CD4-positive, alpha-beta memory T cell (primary cell): ENCODE measurements around the gene CEACAM5. TPM values are rescaled to one million over a fixed set of nuclear protein-coding genes. Genes with fewer than 3 reads are reported as not detected.
"Not testable (repeated sequence)": the region's sequence is repeated elsewhere in the genome, so short reads cannot be mapped to it uniquely, and the experiment has no call there.

Experiments
- CTCF ChIA-PET: fragments of 350-600 bp; sonication (Branson Sonifier 250); formaldehyde crosslinking; loops from one replicate; lab custom pipeline; 2021; ENCODE audit warnings: inconsistent platforms; ENCODE audit not compliant: partially characterized antibody; lab: Charles Lee
- POLR2A ChIA-PET: fragments of 350-600 bp; sonication (Branson Sonifier 250); formaldehyde crosslinking; loops from one replicate; lab custom pipeline; 2021; ENCODE audit not compliant: partially characterized antibody; lab: Charles Lee
- DNase-seq, 5 donors: peaks; one replicate each; pipeline versions ENCODE4 v3.0.0 to v3.0.0-alpha.2; 2020 to 2022; ENCODE audit warnings: mixed read lengths in 1 of 5
- H3K27ac ChIP-seq: one replicate; pipeline ENCODE4 v1.7.0; 2013; ENCODE audit warnings: low read depth, low read length
- H3K27me3 ChIP-seq: 2 replicates; pipeline ENCODE4 v1.7.0; 2013; ENCODE audit warnings: mild to moderate bottlenecking, low read length, moderate library complexity; ENCODE audit not compliant: insufficient read depth
- H3K36me3 ChIP-seq: 2 replicates; pipeline ENCODE4 v1.7.0; 2013; ENCODE audit warnings: mild to moderate bottlenecking, low read length, moderate library complexity; ENCODE audit not compliant: insufficient read depth
- H3K4me1 ChIP-seq: 2 replicates; pipeline ENCODE4 v1.7.0; 2013; ENCODE audit warnings: mild to moderate bottlenecking, low read length, moderate library complexity; ENCODE audit not compliant: insufficient read depth
- H3K4me3 ChIP-seq, 2 donors: one replicate each; pipeline ENCODE4 v1.7.0; 2013; ENCODE audit warnings: low read length in 2 of 2, mild to moderate bottlenecking in 1 of 2
- H3K9me3 ChIP-seq, 2 donors: one replicate each; pipeline ENCODE4 v1.7.0; 2013; ENCODE audit warnings: low read length in 2 of 2, control low read depth in 1 of 2; ENCODE audit not compliant: control insufficient read depth in 1 of 2
- H3K27ac Mint-ChIP-seq, 7 donors: one replicate each; pipeline ENCODE4 v1.8.0; 2020 to 2021; ENCODE audit warnings: mixed read lengths in 7 of 7, mild to moderate bottlenecking in 6 of 7, inconsistent platforms in 3 of 7, moderate library complexity in 3 of 7
- H3K27me3 Mint-ChIP-seq, 2 donors: one replicate each; pipeline ENCODE4 v1.8.0; 2020 to 2021; ENCODE audit warnings: mixed read lengths in 2 of 2
- H3K36me3 Mint-ChIP-seq, 2 donors: one replicate each; pipeline ENCODE4 v1.8.0; 2020 to 2021; ENCODE audit warnings: mixed read lengths in 2 of 2, inconsistent platforms in 1 of 2, mild to moderate bottlenecking in 1 of 2
- H3K4me1 Mint-ChIP-seq, 4 donors: one replicate each; pipeline ENCODE4 v1.8.0; 2020 to 2021; ENCODE audit warnings: mixed read lengths in 4 of 4, mild to moderate bottlenecking in 1 of 4
- H3K4me3 Mint-ChIP-seq, 8 donors: one replicate each; pipeline ENCODE4 v1.8.0; 2020 to 2021; ENCODE audit warnings: mixed read lengths in 8 of 8, mild to moderate bottlenecking in 7 of 8, moderate library complexity in 6 of 8, inconsistent platforms in 3 of 8
- H3K9me3 Mint-ChIP-seq, 8 donors: one replicate each; pipeline ENCODE4 v1.8.0; 2020 to 2021; ENCODE audit warnings: mixed read lengths in 8 of 8, mild to moderate bottlenecking in 5 of 8, inconsistent platforms in 3 of 8, moderate library complexity in 1 of 8
- intact Hi-C: fragments of 100-400 bp; cut with micrococcal nuclease; formaldehyde crosslinking; loops from one replicate; pipeline ENCODE4 v1.15.1; 2023
- polyA plus RNA-seq, 2 donors: library from polyadenylated mRNA; unstranded; fragments of 300-500 nt; fragmentation: Illumina TruSeq; gene quantifications; one replicate each; pipeline ENCODE4 v1.2.3, GENCODE V29; 2021
- total RNA-seq, 2 experiments: library from RNA; stranded (reverse); gene quantifications; one replicate each; pipeline ENCODE4 v1.2.3, GENCODE V29; 2021

The CEACAM5 gene
- total and polyA plus RNA-seq, 4 experiments from 2014 or later: not detected

- H3K27ac Mint-ChIP-seq, H3K36me3 Mint-ChIP-seq, intact Hi-C loops, H3K4me3 ChIP-seq, H3K9me3 ChIP-seq, H3K4me3 Mint-ChIP-seq, POLR2A ChIA-PET, DNase-seq, H3K4me1 Mint-ChIP-seq, H3K4me1 ChIP-seq, H3K27ac ChIP-seq, H3K27me3 ChIP-seq, H3K36me3 ChIP-seq, H3K9me3 Mint-ChIP-seq: not testable (repeated sequence)
- CTCF ChIA-PET: interaction anchor here (1.1 to 5.8 kb wide), 4 partner anchors 34 to 109 kb away, joined by 3 to 167 read pairs (median 22); no protein-coding TSS in a partner anchor
- peaks cover 34 to 44% of the 10 kb centered on the region in 2 donors for H3K27me3 Mint-ChIP-seq
Observed at GRCh38 chr19:41750248-41751134, 42.1 kb downstream of the CEACAM5 start.

- H3K27ac Mint-ChIP-seq: no peak overlapping the region
- H3K27me3 ChIP-seq: no peaks in the 10 kb centered on the region
- H3K9me3 ChIP-seq: no peaks in the 10 kb centered on the region
- intact Hi-C loops: loop anchor here (1.0 kb wide), 1 partner anchor 32 kb away; no protein-coding TSS in a partner anchor
- H3K27me3 Mint-ChIP-seq: peaks cover 27 to 30% of the 10 kb centered on the region in 2 donors
- no peak overlapping the region for H3K27ac ChIP-seq
- H3K4me3 ChIP-seq: no peak overlapping the region
- H3K36me3 ChIP-seq: no peaks in the 10 kb centered on the region
- no peaks in the 10 kb centered on the region for H3K9me3 Mint-ChIP-seq
- CTCF ChIA-PET: interaction anchor here (0.6 to 6.7 kb wide), 34 partner anchors 8 to 748 kb away, joined by 3 to 167 read pairs (median 5); partner anchors contain the start of gene CEACAM3
- H3K4me1 Mint-ChIP-seq: peaks cover 3 to 5% (median 4%) of the 10 kb centered on the region in 4 donors
- POLR2A ChIA-PET: interaction anchor here (0.6 to 1.0 kb wide), 3 partner anchors 22 to 352 kb away, joined by 3 to 4 read pairs (median 3); no protein-coding TSS in a partner anchor
- H3K4me3 Mint-ChIP-seq: no peak overlapping the region
- H3K36me3 Mint-ChIP-seq: no peaks in the 10 kb centered on the region
- H3K4me1 ChIP-seq: peaks cover 3% of the 10 kb centered on the region
- DNase-seq: peak; percentile 62 to 72 (median 69)
Observed at GRCh38 chr19:41753159-41753558, 44.7 kb downstream of the CEACAM5 start.

GRCh38 chr19:41753936-41754529 is 45.6 kb downstream of the CEACAM5 start:
- POLR2A ChIA-PET: no interaction called here
- Mint-ChIP-seq H3K27me3 (peaks cover 23 to 28% of the 10 kb centered on the region in 2 donors), H3K4me1 (peaks cover 3 to 5% (median 4%) of the 10 kb centered on the region in 4 donors), H3K36me3 (no peaks in the 10 kb centered on the region), H3K27ac (peak overlapping the region in 2 of 7 donors; percentile 3 to 24), H3K9me3 (no peaks in the 10 kb centered on the region), H3K4me3 (no peak overlapping the region)
- no peaks in the 10 kb centered on the region for H3K27me3 ChIP-seq
- no peak overlapping the region for H3K27ac ChIP-seq
- CTCF ChIA-PET: interaction anchor here (0.6 to 6.7 kb wide), 27 partner anchors 8 to 619 kb away, joined by 3 to 167 read pairs (median 7); partner anchors contain the start of gene CEACAM3
- H3K9me3 ChIP-seq: no peaks in the 10 kb centered on the region
- peaks cover 3% of the 10 kb centered on the region for H3K4me1 ChIP-seq
- peak; percentile 61 to 68 (median 64) for DNase-seq
- no peak overlapping the region for H3K4me3 ChIP-seq
- no peaks in the 10 kb centered on the region for H3K36me3 ChIP-seq
- intact Hi-C loops: loop anchor here (1.0 kb wide), 1 partner anchor 31 kb away; no protein-coding TSS in a partner anchor

- Histone ChIP-seq H3K36me3 (no peaks in the 10 kb centered on the region), H3K27me3 (peaks cover 7% of the 10 kb centered on the region), H3K27ac (no peak within 1 kb of the TSS), H3K4me1 (peaks cover 3% of the 10 kb centered on the region), H3K9me3 (no peaks in the 10 kb centered on the region), H3K4me3 (no peak within 1 kb of the TSS)
- no peaks in the 10 kb centered on the region for H3K9me3 Mint-ChIP-seq
- ChIA-PET CTCF (interaction anchor here (2.4 to 6.7 kb wide), 5 partner anchors 10 to 29 kb away, joined by 16 to 167 read pairs (median 39); no protein-coding TSS in a partner anchor), POLR2A (no interaction called here)
- no peak for DNase-seq
- H3K27me3 Mint-ChIP-seq: peaks cover 29 to 35% of the 10 kb centered on the region in 2 donors
- intact Hi-C loops: no loop called here
- no peak within 1 kb of the TSS for H3K4me3 Mint-ChIP-seq
- H3K36me3 Mint-ChIP-seq: no peaks in the 10 kb centered on the region
- peak within 1 kb of the TSS in 2 of 7 donors; percentile 25 to 70 for H3K27ac Mint-ChIP-seq
- peaks cover 3 to 5% (median 4%) of the 10 kb centered on the region in 4 donors for H3K4me1 Mint-ChIP-seq
Observed at GRCh38 chr19:41755328-41755913, 47.0 kb downstream of the CEACAM5 start, which contains the start of gene CEACAM6. Gene CEACAM6 (plus strand): TSS chr19:41755530. CDS start chr19:41755639, 109 bp downstream.

GRCh38 chr19:41758846-41759245 is 50.4 kb downstream of the CEACAM5 start:
- intact Hi-C loops: no loop called here
- Mint-ChIP-seq H3K9me3 (no peaks in the 10 kb centered on the region), H3K27ac (no peak overlapping the region), H3K36me3 (no peaks in the 10 kb centered on the region), H3K27me3 (peaks cover 31 to 36% of the 10 kb centered on the region in 2 donors), H3K4me1 (peaks cover under 1 to 2% (median 2%) of the 10 kb centered on the region in 4 donors), H3K4me3 (no peak overlapping the region)
- H3K36me3 ChIP-seq: no peaks in the 10 kb centered on the region
- no peak overlapping the region for H3K4me3 ChIP-seq
- H3K27ac ChIP-seq: no peak overlapping the region
- ChIA-PET POLR2A (no interaction called here), CTCF (interaction anchor here (6.7 kb wide), 1 partner anchor 19 kb away, joined by 99 read pairs; no protein-coding TSS in a partner anchor)
- no peaks in the 10 kb centered on the region for H3K4me1 ChIP-seq
- H3K9me3 ChIP-seq: no peaks in the 10 kb centered on the region
- H3K27me3 ChIP-seq: peaks cover 7% of the 10 kb centered on the region
- DNase-seq: no peak

- H3K4me1 Mint-ChIP-seq: peaks cover under 1 to 7% (median 1%) of the 10 kb centered on the region in 4 donors
- Histone ChIP-seq H3K27me3 (peaks cover 6% of the 10 kb centered on the region), H3K9me3 (no peaks in the 10 kb centered on the region), H3K4me1 (peaks cover 3% of the 10 kb centered on the region), H3K27ac (no peak overlapping the region), H3K4me3 (no peak overlapping the region), H3K36me3 (no peaks in the 10 kb centered on the region)
- no peak for DNase-seq
- ChIA-PET CTCF (interaction anchor here (1.0 kb wide), 1 partner anchor 13 kb away, joined by 8 read pairs; no protein-coding TSS in a partner anchor), POLR2A (no interaction called here)
- intact Hi-C loops: no loop called here
- no peak overlapping the region for H3K4me3 Mint-ChIP-seq
- H3K27me3 Mint-ChIP-seq: peaks cover 33 to 34% of the 10 kb centered on the region in 2 donors
- no peaks in the 10 kb centered on the region for H3K9me3 Mint-ChIP-seq
- H3K36me3 Mint-ChIP-seq: no peaks in the 10 kb centered on the region
- no peak overlapping the region for H3K27ac Mint-ChIP-seq
Observed at GRCh38 chr19:41767115-41767514, 58.7 kb downstream of the CEACAM5 start.
